NK-92 (cell line): ENCODE measurements around the gene HEMK1.

Experiments
- DNase-seq: peaks from one replicate; lab custom pipeline; 2025; ENCODE audit not compliant: unreplicated experiment; lab: John Stamatoyannopoulos, UW

Gene HEMK1

DNA sequence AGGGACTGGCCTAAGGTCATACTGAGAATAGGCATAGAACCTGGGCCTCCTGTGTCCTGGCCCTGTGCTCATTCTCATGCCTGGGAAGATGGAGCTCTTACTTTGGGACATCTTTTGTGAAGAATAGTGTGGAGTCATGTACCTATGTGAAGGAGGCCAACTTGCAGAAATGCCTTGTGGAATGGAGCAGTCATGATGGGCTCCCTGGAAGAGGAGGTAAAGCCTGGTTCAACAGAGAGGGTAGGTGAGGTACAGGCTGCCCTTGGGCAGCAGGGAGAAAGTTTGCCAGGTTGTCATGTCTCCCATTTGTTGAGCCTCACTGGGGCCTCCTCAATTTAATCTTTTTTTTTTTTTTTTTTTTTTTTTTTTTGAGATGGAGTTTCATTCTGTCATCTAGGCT is 65.7 kb downstream of the HEMK1 start:
- DNase-seq, result no peak

DNA sequence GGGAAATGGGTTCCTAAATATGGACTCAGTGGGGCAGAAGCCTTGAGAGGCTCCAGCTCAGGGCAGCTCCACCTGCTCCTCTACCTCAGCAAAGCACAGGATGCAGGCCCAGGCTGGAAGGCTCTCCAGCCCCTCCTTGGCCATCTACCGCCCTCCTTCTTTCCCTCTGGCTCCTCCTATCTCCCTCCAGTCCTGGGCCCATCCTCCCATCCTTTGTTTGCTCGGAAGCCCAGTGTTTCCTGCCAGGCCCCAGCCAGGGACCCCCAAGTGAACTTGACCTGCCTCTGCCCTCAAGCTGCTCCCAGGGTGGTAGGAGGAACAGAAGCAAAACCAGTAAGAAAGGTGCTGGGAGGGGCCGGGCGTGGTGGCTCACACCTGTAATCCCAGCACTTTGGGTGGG is 67.7 kb downstream of the HEMK1 start:
- no peak for DNase-seq

GRCh38 chr3:50637945-50638344 is 68.6 kb downstream of the HEMK1 start:
- DNase-seq, result no peak

- no peak for DNase-seq
These were observed 69.8 kb downstream of the HEMK1 start for GRCh38 chr3:50639055-50639494.

DNA sequence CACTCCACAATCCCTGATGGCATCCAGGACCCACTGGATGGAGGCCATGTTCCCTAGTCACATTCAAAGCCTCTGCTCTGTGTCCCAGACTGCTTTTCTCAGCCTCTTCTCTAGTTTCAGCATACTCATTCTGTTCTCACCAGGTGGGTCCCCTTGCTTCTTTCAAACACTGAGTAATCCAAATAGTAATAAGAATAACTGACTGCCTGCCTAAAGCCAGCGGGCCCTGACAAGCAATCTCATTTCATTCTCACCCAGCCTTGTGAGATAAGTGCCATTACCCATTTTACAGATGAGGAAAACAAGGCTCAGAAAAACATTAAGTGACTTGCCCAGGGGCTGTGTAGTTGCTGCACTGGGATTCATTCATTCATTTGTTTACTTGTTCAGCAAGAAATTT is 73.1 kb downstream of the HEMK1 start:
- no peak for DNase-seq

GRCh38 chr3:50644561-50644960 is 75.2 kb downstream of the HEMK1 start:
- DNase-seq, result no peak

- DNase-seq, result no peak
These were observed 76.1 kb downstream of the HEMK1 start for GRCh38 chr3:50645378-50645777.
